Measurements from ENCODE around the gene RAPGEFL1.

GRCh38 chr17:40178021-40178601 is 841 bp downstream of the RAPGEFL1 start:
- TF ChIP-seq CTCF (IDR thresholded peaks at IDR 0.05 in 4 of 5, conservative IDR thresholded peaks at IDR 0.05 in 1 of 5) (no peak), POLR2A (IDR thresholded peaks at IDR 0.05) (no peak)

All from gastrocnemius medialis (tissue), 4 donors.